ENCODE results near the gene PDE1A. TPM values are rescaled to one million over a fixed set of nuclear protein-coding genes. Genes with fewer than 3 reads are reported as not detected.

Gene PDE1A
- total and polyA plus RNA-seq, 2 of the 4 experiments (the other 2 are of a cell fraction) = 0.24 to 0.90 TPM

- ChIA-PET POLR2A (ENCODE audit: unreplicated experiment) (no interaction called here), CTCF (interaction anchor here (0.6 to 1.0 kb wide), 3 partner anchors 391 to 555 kb away, joined by 3 read pairs; no protein-coding TSS in a partner anchor)
- no peak overlapping the region for H4K91ac ChIP-seq (ENCODE audit: insufficient read depth, low read depth, low read length)
- H3K27me3 ChIP-seq (ENCODE audit: control insufficient read depth, insufficient read depth, low read length) = no peaks in the 10 kb centered on the region
- no peak overlapping the region for H3K4me2 ChIP-seq (ENCODE audit: low read depth, low read length)
- no TSS peak for BruUV-seq (replicated peaks)
- H3K23ac ChIP-seq (ENCODE audit: low read depth, low read length) = no peak overlapping the region
- no peak overlapping the region for H3K9ac ChIP-seq (ENCODE audit: low read depth, low read length)
- peak; percentile 53 for DNase-seq
- no peak overlapping the region for H3K18ac ChIP-seq (ENCODE audit: low read depth, low read length)
- no peak overlapping the region for H2AK9ac ChIP-seq (replicated peaks; ENCODE audit: low read depth, low read length, poor library complexity)
- H3K79me1 ChIP-seq (ENCODE audit: low read depth in 1 of 2, low read length in 2 of 2) = no peaks in the 10 kb centered on the region
- no peak overlapping the region for H4K8ac ChIP-seq (ENCODE audit: low read depth in 2 of 2, low read length in 2 of 2)
- H2BK20ac ChIP-seq (ENCODE audit: low read depth, low read length) = no peak overlapping the region
- H2BK15ac ChIP-seq (ENCODE audit: low read depth, low read length) = no peak overlapping the region
- H3K36me3 ChIP-seq (ENCODE audit: control insufficient read depth, insufficient read depth, low read length) = no peaks in the 10 kb centered on the region
- H3K9me1 ChIP-seq (ENCODE audit: insufficient read depth, low read length) = 0 out of 2 replicates have a peak, but pooled peaks cover 3% of the 10 kb centered on the region
- H3K4me3 ChIP-seq (ENCODE audit: insufficient read depth, low read depth, low read length) = no peak overlapping the region
- no peak overlapping the region for H3K27ac ChIP-seq (ENCODE audit: insufficient read depth, low read length)
- no peak overlapping the region for H2BK5ac ChIP-seq (ENCODE audit: low read depth, low read length, poor library complexity, severe bottlenecking)
- H3K56ac ChIP-seq (ENCODE audit: extremely low read depth, insufficient read depth, low read length) = no peak overlapping the region
- H3K14ac ChIP-seq (replicated peaks; ENCODE audit: low read depth, low read length) = no peak overlapping the region
- H2AK5ac ChIP-seq (ENCODE audit: low read depth, low read length) = no peak overlapping the region
- H4K5ac ChIP-seq (ENCODE audit: low read depth, low read length) = no peak overlapping the region
- H2BK120ac ChIP-seq (ENCODE audit: low read depth, low read length) = no peak overlapping the region
- intact Hi-C loops (cut with micrococcal nuclease) = loop anchor here (1.0 to 10.0 kb wide), 6 partner anchors 389 to 1150 kb away; partner anchors contain the start of gene UBE2E3
- no peaks in the 10 kb centered on the region for H3K9me3 ChIP-seq (ENCODE audit: control insufficient read depth, insufficient read depth, low read length)
- H2AFZ ChIP-seq (replicated peaks; ENCODE audit: low read length, poor library complexity) = no peak overlapping the region
- in situ Hi-C loops (cut with MboI; ENCODE audit: low sequenced_read_pairs) = loop anchor here (25.0 kb wide), 1 partner anchor 545 kb away; no protein-coding TSS in a partner anchor
- peak; percentile 62; the same call in 1 of the 2 replicates for ATAC-seq (ENCODE audit: low read depth)
- H4K20me1 ChIP-seq (ENCODE audit: insufficient read depth, low read length) = no peaks in the 10 kb centered on the region
- peaks cover 10% of the 10 kb centered on the region for H3K4me1 ChIP-seq (ENCODE audit: control insufficient read depth, insufficient read depth, low read length)
- dilution Hi-C loops (cut with HindIII; ENCODE audit: low sequenced_read_pairs, unreplicated experiment) = no loop called here
- no peak for TF ChIP-seq FOS (IDR thresholded peaks at IDR 0.05; ENCODE audit: low read depth, low read length)
- TF ChIP-seq, protein P1, sequence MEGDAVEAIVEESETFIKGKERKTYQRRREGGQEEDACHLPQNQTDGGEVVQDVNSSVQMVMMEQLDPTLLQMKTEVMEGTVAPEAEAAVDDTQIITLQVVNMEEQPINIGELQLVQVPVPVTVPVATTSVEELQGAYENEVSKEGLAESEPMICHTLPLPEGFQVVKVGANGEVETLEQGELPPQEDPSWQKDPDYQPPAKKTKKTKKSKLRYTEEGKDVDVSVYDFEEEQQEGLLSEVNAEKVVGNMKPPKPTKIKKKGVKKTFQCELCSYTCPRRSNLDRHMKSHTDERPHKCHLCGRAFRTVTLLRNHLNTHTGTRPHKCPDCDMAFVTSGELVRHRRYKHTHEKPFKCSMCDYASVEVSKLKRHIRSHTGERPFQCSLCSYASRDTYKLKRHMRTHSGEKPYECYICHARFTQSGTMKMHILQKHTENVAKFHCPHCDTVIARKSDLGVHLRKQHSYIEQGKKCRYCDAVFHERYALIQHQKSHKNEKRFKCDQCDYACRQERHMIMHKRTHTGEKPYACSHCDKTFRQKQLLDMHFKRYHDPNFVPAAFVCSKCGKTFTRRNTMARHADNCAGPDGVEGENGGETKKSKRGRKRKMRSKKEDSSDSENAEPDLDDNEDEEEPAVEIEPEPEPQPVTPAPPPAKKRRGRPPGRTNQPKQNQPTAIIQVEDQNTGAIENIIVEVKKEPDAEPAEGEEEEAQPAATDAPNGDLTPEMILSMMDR (conservative IDR thresholded peaks at IDR 0.05; ENCODE audit: low read depth, low read length) = peak; percentile 63
- peak; percentile 75 for TF ChIP-seq RAD21 (IDR thresholded peaks at IDR 0.05; ENCODE audit: low read length)
- no peak for TF ChIP-seq MAZ (IDR thresholded peaks at IDR 0.05; ENCODE audit: borderline replicate concordance, low read depth, low read length)
- peak; percentile 43 for TF ChIP-seq SMC3 (IDR thresholded peaks at IDR 0.05; ENCODE audit: low read depth, low read length)
- TF ChIP-seq NFE2L2 (IDR thresholded peaks at IDR 0.05; ENCODE audit: low read depth, low read length) = no peak
- TF ChIP-seq MAFK (IDR thresholded peaks at IDR 0.05; ENCODE audit: low read depth, low read length) = no peak
- TF ChIP-seq RCOR1 (IDR thresholded peaks at IDR 0.05; ENCODE audit: insufficient replicate concordance, low read length) = no peak
- TF ChIP-seq, protein P2, sequence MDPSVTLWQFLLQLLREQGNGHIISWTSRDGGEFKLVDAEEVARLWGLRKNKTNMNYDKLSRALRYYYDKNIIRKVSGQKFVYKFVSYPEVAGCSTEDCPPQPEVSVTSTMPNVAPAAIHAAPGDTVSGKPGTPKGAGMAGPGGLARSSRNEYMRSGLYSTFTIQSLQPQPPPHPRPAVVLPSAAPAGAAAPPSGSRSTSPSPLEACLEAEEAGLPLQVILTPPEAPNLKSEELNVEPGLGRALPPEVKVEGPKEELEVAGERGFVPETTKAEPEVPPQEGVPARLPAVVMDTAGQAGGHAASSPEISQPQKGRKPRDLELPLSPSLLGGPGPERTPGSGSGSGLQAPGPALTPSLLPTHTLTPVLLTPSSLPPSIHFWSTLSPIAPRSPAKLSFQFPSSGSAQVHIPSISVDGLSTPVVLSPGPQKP (IDR thresholded peaks at IDR 0.05; ENCODE audit: borderline replicate concordance, low read depth, low read length) = no peak
- no peak for TF ChIP-seq RFX5 (IDR thresholded peaks at IDR 0.05; ENCODE audit: low read depth, low read length)
- TF ChIP-seq POLR2A (IDR thresholded peaks at IDR 0.05; ENCODE audit: low read depth, low read length) = no peak
- no peak for TF ChIP-seq USF2 (IDR thresholded peaks at IDR 0.05; ENCODE audit: low read depth, low read length)
- TF ChIP-seq CEBPB (IDR thresholded peaks at IDR 0.05; ENCODE audit: low read depth, low read length) = no peak
- no peak for TF ChIP-seq BHLHE40 (IDR thresholded peaks at IDR 0.05; ENCODE audit: low read depth, low read length)
- no peak for TF ChIP-seq CHD1 (IDR thresholded peaks at IDR 0.05; ENCODE audit: low read depth, low read length)
- TF ChIP-seq MXI1 (IDR thresholded peaks at IDR 0.05; ENCODE audit: borderline replicate concordance, low read depth, low read length) = no peak
- no peak overlapping the region for H3K4ac ChIP-seq (ENCODE audit: low read depth, low read length)
These were observed 294.2 kb downstream of the PDE1A start for GRCh38 chr2:182132605-182133004.
